A673 (cell line): ENCODE data around the gene COMMD4. TPM values are rescaled to one million over a fixed set of nuclear protein-coding genes. Genes with fewer than 3 reads are reported as not detected.

Experiments used
- BruUV-seq: library from RNA; stranded (reverse); fragments of 400-500 nt; replicated peaks from 2 replicates; lab custom pipeline; 2021; lab: Mats Ljungman, UMichigan
- CTCF ChIA-PET: fragments of 300-600 bp; sonication (Branson Sonifier 250); formaldehyde crosslinking; loops from one replicate; lab custom pipeline; 2022; ENCODE audit warnings: antibody characterized with exemption; lab: Charles Lee
- POLR2A ChIA-PET: fragments of 300-600 bp; sonication (Branson Sonifier 250); formaldehyde crosslinking; loops from one replicate; lab custom pipeline; 2022; ENCODE audit warnings: antibody characterized with exemption; ENCODE audit not compliant: low non-redundant PET; lab: Charles Lee
- DNase-seq: peaks from one replicate; pipeline ENCODE4 v3.0.0-alpha.2; 2015; ENCODE audit warnings: low spot score
- H3K27ac ChIP-seq: fragments of 200-600 bp; sonication (generic); 2 replicates; pipeline ENCODE4 v1.5.1; 2016; ENCODE audit warnings: mixed run types, low read depth, mild to moderate bottlenecking, mixed read lengths, antibody characterized with exemption, low read length; ENCODE audit not compliant: poor library complexity, severe bottlenecking
- H3K27me3 ChIP-seq: fragments of 200-600 bp; sonication (generic); replicated peaks from 2 replicates; pipeline ENCODE4 v1.6.1; 2017; ENCODE audit warnings: mixed run types, low read depth, mild to moderate bottlenecking, mixed read lengths, antibody characterized with exemption, low read length; ENCODE audit not compliant: insufficient read depth, poor library complexity
- H3K36me3 ChIP-seq: fragments of 200-600 bp; sonication (generic); 2 replicates; pipeline ENCODE4 v1.6.1; 2016; ENCODE audit warnings: mixed run types, mild to moderate bottlenecking, mixed read lengths, antibody characterized with exemption, low read length; ENCODE audit not compliant: insufficient read depth, poor library complexity, severe bottlenecking
- H3K4me1 ChIP-seq: fragments of 200-600 bp; sonication (generic); 2 replicates; pipeline ENCODE4 v1.6.1; 2017; ENCODE audit warnings: mixed run types, mild to moderate bottlenecking, mixed read lengths, antibody characterized with exemption, low read length; ENCODE audit not compliant: insufficient read depth, poor library complexity, severe bottlenecking
- H3K4me3 ChIP-seq: fragments of 200-600 bp; sonication (generic); 2 replicates; pipeline ENCODE4 v1.5.1; 2016; ENCODE audit warnings: low read depth, mixed run types, mild to moderate bottlenecking, mixed read lengths, low read length; ENCODE audit not compliant: poor library complexity, severe bottlenecking
- H3K9me3 ChIP-seq: fragments of 200-600 bp; sonication (generic); 2 replicates; pipeline ENCODE4 v1.6.1; 2016; ENCODE audit warnings: mixed run types, low read depth, mild to moderate bottlenecking, mixed read lengths, antibody characterized with exemption, low read length; ENCODE audit not compliant: poor library complexity, severe bottlenecking
- EZH2 ChIP-seq: fragments of 200-600 bp; sonication (generic); IDR thresholded peaks from 2 replicates; pipeline ENCODE4 v1.6.1; 2017; ENCODE audit warnings: borderline replicate concordance, low read depth, mild to moderate bottlenecking, mixed read lengths, antibody characterized with exemption, low read length; ENCODE audit not compliant: poor library complexity, severe bottlenecking
- intact Hi-C: fragments of 100-400 bp; cut with micrococcal nuclease; formaldehyde crosslinking; loops from one replicate; pipeline ENCODE4 v1.10.0; 2022; ENCODE audit not compliant: unreplicated experiment
- total RNA-seq: library from RNA; stranded (reverse); gene quantifications from 2 replicates; pipeline ENCODE4 v1.2.3, GENCODE V29; 2021
- TF ChIP-seq, protein P1 (sequence below): fragments of 300-800, 200-600 bp; sonication (generic); conservative IDR thresholded peaks from 2 replicates; pipeline ENCODE4 v1.5.1; 2017; ENCODE audit warnings: low read depth, mild to moderate bottlenecking, antibody characterized with exemption, low read length, moderate library complexity, mixed read lengths

The COMMD4 gene
- total RNA-seq, 1 experiment from 2014 or later = 109 TPM

DNA sequence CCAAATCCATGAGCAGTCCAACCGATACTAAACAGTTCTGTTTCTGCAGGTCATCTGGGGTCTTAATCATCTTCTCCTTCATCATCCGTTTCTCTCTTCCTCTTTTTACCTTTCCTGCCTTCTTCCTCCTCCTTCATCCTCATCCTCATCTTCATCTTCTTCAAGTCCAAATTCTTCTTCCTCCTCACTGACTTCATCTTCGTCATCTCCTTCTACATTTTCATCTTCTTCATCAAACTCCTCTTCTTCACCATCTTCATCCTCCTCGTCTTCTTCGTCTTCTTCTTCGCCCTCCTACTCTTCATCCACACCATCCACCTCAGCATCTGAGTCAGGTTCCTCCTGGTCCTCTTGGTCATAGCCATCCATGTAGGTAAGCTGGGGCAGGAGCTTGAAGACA lies 14.2 kb upstream of the COMMD4 start:
- ChIA-PET POLR2A (no interaction called here), CTCF (no interaction called here)
- TF ChIP-seq, protein P1, sequence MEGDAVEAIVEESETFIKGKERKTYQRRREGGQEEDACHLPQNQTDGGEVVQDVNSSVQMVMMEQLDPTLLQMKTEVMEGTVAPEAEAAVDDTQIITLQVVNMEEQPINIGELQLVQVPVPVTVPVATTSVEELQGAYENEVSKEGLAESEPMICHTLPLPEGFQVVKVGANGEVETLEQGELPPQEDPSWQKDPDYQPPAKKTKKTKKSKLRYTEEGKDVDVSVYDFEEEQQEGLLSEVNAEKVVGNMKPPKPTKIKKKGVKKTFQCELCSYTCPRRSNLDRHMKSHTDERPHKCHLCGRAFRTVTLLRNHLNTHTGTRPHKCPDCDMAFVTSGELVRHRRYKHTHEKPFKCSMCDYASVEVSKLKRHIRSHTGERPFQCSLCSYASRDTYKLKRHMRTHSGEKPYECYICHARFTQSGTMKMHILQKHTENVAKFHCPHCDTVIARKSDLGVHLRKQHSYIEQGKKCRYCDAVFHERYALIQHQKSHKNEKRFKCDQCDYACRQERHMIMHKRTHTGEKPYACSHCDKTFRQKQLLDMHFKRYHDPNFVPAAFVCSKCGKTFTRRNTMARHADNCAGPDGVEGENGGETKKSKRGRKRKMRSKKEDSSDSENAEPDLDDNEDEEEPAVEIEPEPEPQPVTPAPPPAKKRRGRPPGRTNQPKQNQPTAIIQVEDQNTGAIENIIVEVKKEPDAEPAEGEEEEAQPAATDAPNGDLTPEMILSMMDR = no peak
- no peak for TF ChIP-seq EZH2
- no peak for DNase-seq
- Histone ChIP-seq H3K27ac (no peak overlapping the region), H3K27me3 (no peaks in the 10 kb centered on the region), H3K36me3 (no peaks in the 10 kb centered on the region), H3K9me3 (no peaks in the 10 kb centered on the region), H3K4me1 (no peaks in the 10 kb centered on the region), H3K4me3 (no peak overlapping the region)
- BruUV-seq = no TSS peak
- intact Hi-C loops = no loop called here

DNA sequence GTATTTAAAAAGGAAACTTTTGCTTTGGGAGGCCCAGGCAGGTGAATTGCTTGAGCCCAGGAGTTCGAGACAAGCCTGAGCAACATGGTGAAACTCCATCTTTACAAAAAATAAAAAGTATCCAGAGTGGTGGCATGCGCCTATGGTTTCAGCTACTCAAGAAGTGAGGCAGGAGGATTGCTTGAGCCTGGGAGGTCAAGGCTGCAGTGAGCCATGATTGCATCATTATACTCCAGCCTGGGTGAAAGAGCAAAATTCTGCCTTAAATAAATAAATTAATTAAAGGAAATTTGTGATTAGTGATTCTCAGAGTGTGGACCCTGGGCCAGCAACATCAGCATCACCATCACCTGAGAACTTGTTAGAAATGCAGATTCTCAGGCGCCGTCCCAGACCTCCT lies 9.9 kb upstream of the COMMD4 start:
- POLR2A ChIA-PET = no interaction called here
- Histone ChIP-seq H3K4me1 (no peaks in the 10 kb centered on the region), H3K4me3 (no peak overlapping the region), H3K27me3 (no peaks in the 10 kb centered on the region), H3K27ac (no peak overlapping the region), H3K9me3 (no peaks in the 10 kb centered on the region), H3K36me3 (no peaks in the 10 kb centered on the region)
- no peak for DNase-seq
- TF ChIP-seq, protein P1 = no peak
- no peak for TF ChIP-seq EZH2
- intact Hi-C loops = no loop called here
- no TSS peak for BruUV-seq
- CTCF ChIA-PET = no interaction called here

DNA sequence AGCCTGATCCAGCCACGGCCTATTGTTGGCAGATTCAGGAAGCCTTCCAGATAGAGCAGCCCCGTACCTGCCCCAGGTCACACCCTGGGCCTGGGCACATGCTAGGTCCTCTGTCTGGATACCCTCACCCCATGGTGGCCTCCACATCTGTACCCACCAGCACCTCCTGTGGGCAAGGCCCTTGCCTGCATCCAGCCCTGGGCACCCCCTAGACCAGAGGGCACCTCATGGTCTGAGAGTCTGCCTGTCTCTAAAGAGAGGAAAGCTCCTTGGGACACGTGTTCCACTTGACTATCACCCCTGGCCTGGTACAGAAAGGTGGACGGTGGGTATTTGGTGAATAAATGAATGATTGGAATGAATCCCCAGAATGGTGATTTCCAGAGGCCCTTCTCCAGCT lies 8.9 kb upstream of the COMMD4 start:
- intact Hi-C loops = no loop called here
- Histone ChIP-seq H3K4me1 (no peaks in the 10 kb centered on the region), H3K36me3 (no peaks in the 10 kb centered on the region), H3K27ac (no peak overlapping the region), H3K4me3 (no peak overlapping the region), H3K9me3 (no peaks in the 10 kb centered on the region), H3K27me3 (no peaks in the 10 kb centered on the region)
- TF ChIP-seq, protein P1 = 0 out of 2 replicates have a peak, but pooled peaks have one; percentile 11
- TF ChIP-seq EZH2 = no peak
- no TSS peak for BruUV-seq
- CTCF ChIA-PET = no interaction called here
- POLR2A ChIA-PET = no interaction called here
- no peak for DNase-seq
